ENCODE measurements around the gene KNDC1. TPM values are rescaled to one million over a fixed set of nuclear protein-coding genes. Genes with fewer than 3 reads are reported as not detected.
"Not testable (repeated sequence)": the region's sequence is repeated elsewhere in the genome, so short reads cannot be mapped to it uniquely, and the experiment has no call there.

KNDC1 gene
- total RNA-seq, 2 donors from 2014 or later = 0.28 to 1.2 TPM

DNA sequence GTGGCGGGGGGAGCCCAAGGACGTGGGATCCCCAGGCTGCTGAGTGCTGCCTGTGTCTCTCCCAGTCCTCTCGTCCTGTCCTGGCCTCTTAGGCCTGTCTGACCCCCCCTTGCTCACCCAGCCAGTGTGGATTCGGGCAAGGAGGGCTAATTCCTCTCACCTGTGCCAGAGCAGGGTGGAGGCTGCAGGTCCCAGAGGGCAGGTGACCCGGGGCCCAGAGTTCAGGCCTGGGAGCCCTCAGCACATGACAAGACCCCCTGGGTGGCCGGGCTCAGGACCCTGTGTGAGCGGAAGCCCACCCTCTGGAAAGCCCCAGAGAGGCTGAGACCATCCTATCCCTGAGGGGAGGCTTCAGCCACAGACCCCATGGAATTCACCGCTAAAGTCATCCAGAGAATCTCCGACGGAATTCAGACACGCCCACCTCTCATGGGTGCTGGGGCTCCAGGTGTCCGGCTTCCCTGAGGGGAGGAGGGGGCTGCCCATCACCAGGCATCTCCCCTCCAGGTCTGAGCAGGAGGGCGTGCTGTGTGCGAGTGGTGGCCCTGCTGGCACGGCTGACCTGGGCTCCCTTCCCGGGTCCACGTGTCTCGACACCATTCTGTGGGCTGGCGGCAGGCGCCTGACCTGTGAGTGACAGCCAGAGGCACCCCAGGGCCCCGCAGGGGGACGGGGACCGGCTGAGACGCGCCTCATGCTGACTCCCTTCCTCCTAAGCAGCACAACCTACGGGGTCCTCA lies 5.0 kb downstream of the KNDC1 start:
- no peaks in the 10 kb centered on the region for H3K36me3 Mint-ChIP-seq (ENCODE audit: insufficient read depth in 2 of 2)
- ATAC-seq (replicated peaks in 1 of 2) = no peak

GRCh38 chr10:133165556-133166503 lies 5.8 kb downstream of the KNDC1 start:
- DNase-seq (no peak), ATAC-seq (replicated peaks in 1 of 2) (no peak)
- H3K27me3 Mint-ChIP-seq (ENCODE audit: low read depth) = peaks cover 10% of the 10 kb centered on the region
- H3K4me3 Mint-ChIP-seq = no peak overlapping the region
- no peaks in the 10 kb centered on the region for H3K9me3 Mint-ChIP-seq
- no peaks in the 10 kb centered on the region for H3K4me1 Mint-ChIP-seq (ENCODE audit: low read depth)
- H3K36me3 Mint-ChIP-seq (ENCODE audit: insufficient read depth in 2 of 2) = no peaks in the 10 kb centered on the region
- no peak overlapping the region for H3K27ac Mint-ChIP-seq

More for the DNA sequence above, 5.0 kb downstream of the KNDC1 start:
- DNase-seq = no peak
- Mint-ChIP-seq H3K27me3 (ENCODE audit: low read depth) (peaks cover 10% of the 10 kb centered on the region), H3K27ac (no peak overlapping the region), H3K4me3 (no peak overlapping the region), H3K9me3 (no peaks in the 10 kb centered on the region), H3K4me1 (ENCODE audit: low read depth) (no peaks in the 10 kb centered on the region)

- H3K36me3 Mint-ChIP-seq (ENCODE audit: insufficient read depth in 2 of 2) = no peaks in the 10 kb centered on the region
- no peak overlapping the region for H3K4me3 Mint-ChIP-seq
- H3K27ac Mint-ChIP-seq = no peak overlapping the region
- H3K9me3 Mint-ChIP-seq = no peaks in the 10 kb centered on the region
- DNase-seq (no peak), ATAC-seq (replicated peaks in 1 of 2) (no peak)
- peaks cover 10% of the 10 kb centered on the region for H3K27me3 Mint-ChIP-seq (ENCODE audit: low read depth)
- H3K4me1 Mint-ChIP-seq (ENCODE audit: low read depth) = no peaks in the 10 kb centered on the region
Observed at GRCh38 chr10:133166504-133166827, 6.4 kb downstream of the KNDC1 start.

- Mint-ChIP-seq H3K27me3 (ENCODE audit: low read depth) (peaks cover 10% of the 10 kb centered on the region), H3K36me3 (ENCODE audit: insufficient read depth in 2 of 2) (no peaks in the 10 kb centered on the region), H3K4me3 (no peak overlapping the region), H3K27ac (no peak overlapping the region), H3K4me1 (ENCODE audit: low read depth) (no peaks in the 10 kb centered on the region), H3K9me3 (no peaks in the 10 kb centered on the region)
- no peak for DNase-seq
- no peak for ATAC-seq (replicated peaks in 1 of 2)
Observed at GRCh38 chr10:133166828-133167692, 7.0 kb downstream of the KNDC1 start.

DNA sequence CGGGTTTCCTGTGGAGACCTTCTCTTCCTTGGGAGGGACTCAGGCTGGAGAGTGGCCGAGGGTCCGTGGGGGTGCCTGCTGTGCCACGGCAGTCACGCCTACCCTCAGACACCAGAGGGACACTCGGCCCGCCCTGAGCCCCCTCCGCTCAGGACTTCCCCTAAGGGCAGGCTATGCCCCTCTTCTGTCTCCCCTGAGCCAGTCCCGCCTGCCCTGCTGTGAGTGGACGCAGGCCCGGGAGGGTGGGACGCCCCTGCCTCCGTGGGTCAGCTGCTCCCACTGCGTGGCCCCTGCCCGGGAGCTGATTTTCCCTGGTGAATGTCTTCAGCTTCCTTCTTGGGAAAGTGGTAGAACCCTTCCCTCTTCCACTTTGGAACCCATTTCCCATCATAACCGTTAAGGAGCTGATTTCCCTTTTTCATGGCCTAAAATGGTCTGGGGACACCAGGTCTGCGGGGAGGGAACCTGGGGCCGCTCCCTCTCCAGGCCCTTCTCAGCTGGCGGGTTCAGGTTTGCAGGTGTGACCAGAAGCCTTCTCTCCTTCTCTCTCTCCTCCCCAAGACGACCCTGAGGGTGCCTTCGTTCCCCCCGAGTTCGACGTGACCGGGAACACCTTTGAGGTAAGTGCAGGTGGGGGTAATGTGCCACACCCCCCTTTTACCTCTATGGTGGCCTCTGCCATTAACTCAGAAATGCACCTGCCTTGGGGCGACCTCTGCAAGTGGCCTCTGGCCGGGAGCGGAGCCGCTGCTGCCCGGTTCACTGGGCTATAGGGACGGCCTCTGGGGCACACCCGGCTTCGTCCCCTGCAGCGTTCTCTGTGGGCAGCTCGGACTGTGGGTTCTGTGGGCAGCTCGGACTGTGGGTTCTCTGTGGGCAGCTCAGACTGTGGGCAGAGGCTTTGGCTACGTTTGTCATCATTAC lies 7.9 kb downstream of the KNDC1 start:
- DNase-seq (no peak), ATAC-seq (replicated peaks in 1 of 2) (no peak)
- no peaks in the 10 kb centered on the region for H3K36me3 Mint-ChIP-seq (ENCODE audit: insufficient read depth in 2 of 2)
- no peak overlapping the region for H3K4me3 Mint-ChIP-seq
- H3K27me3 Mint-ChIP-seq (ENCODE audit: low read depth) = peaks cover 5% of the 10 kb centered on the region
- H3K9me3 Mint-ChIP-seq = no peaks in the 10 kb centered on the region
- no peak overlapping the region for H3K27ac Mint-ChIP-seq
- H3K4me1 Mint-ChIP-seq (ENCODE audit: low read depth) = no peaks in the 10 kb centered on the region

- Mint-ChIP-seq H3K4me3 (no peak overlapping the region), H3K27me3 (ENCODE audit: low read depth) (peaks cover 8% of the 10 kb centered on the region), H3K36me3 (ENCODE audit: insufficient read depth in 2 of 2) (no peaks in the 10 kb centered on the region), H3K9me3 (no peaks in the 10 kb centered on the region), H3K4me1 (ENCODE audit: low read depth) (no peaks in the 10 kb centered on the region), H3K27ac (no peak overlapping the region)
- ATAC-seq (replicated peaks in 1 of 2) = no peak
- no peak for DNase-seq
Observed at GRCh38 chr10:133168617-133169031, 8.6 kb downstream of the KNDC1 start.

DNA sequence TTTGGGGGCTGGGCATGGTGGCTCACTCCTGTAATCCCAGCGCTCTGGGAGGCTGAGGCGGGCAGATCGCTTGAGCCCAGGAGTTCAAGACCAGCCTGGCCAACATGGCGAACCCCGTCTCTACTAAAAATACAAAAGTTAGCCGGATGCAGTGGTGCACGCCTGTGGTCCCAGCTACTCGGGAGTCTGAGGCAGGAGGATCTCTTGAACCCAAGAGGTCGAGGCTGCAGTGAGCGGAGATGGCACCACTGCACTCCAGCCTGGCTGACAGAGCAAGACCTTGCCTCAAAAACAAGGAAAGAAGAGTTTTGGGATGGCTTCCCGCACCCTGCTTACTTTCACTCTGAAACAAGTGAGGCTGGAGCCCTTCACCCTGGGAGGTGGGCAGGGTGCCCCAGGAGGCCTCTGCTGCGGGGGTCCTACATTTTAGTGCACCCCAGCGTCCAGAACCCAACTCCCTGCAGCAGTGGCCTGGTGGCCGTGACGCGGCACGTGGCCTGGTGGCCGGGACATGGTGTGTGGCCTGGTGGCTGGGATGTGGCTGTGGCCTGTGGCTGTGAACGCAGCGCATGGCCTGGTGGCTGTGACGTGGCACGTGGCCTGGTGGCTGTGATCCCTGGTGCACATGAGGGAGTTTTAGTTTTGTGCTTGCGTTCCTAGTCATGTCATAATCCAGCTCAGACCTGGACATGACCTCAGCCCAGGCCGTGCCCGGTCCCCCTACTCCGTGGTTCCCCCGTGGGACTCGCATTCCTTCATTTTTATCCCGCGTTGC lies 9.3 kb downstream of the KNDC1 start:
- peaks cover 14% of the 10 kb centered on the region for H3K27me3 Mint-ChIP-seq (ENCODE audit: low read depth)
- no peaks in the 10 kb centered on the region for H3K36me3 Mint-ChIP-seq (ENCODE audit: insufficient read depth in 2 of 2)
- H3K27ac Mint-ChIP-seq = no peak overlapping the region
- peaks cover under 1% of the 10 kb centered on the region in 2 donors for H3K9me3 Mint-ChIP-seq
- no peak for ATAC-seq (replicated peaks in 1 of 2)
- no peak overlapping the region for H3K4me3 Mint-ChIP-seq
- no peak for DNase-seq
- no peaks in the 10 kb centered on the region for H3K4me1 Mint-ChIP-seq (ENCODE audit: low read depth)

DNA sequence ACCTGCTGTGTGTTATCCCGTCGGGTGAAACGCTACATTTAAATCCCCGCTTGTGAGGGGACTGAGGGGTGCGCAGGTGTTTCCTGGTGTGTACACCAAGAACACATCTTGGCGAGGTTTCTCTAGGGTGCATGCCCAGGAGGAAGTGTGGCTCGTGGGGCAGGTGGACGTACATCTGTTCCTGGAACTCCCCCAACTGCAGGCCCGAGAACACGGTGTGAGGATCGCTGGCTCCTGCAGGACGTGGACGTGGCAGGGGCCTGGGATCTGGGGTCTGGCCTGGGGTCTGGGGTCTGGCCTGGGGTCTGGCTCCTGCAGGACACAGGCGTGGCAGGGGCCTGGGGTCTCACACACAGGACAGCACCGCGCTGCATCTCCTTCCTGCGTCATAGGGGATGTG lies 10.1 kb downstream of the KNDC1 start:
- H3K27ac Mint-ChIP-seq = no peak overlapping the region
- DNase-seq = no peak
- H3K4me3 Mint-ChIP-seq = no peak overlapping the region
- ATAC-seq (replicated peaks in 1 of 2) = no peak
- H3K36me3 Mint-ChIP-seq (ENCODE audit: insufficient read depth in 2 of 2) = peaks cover 0 to 2% of the 10 kb centered on the region in 2 donors
- H3K9me3 Mint-ChIP-seq = peaks cover 4 to 5% of the 10 kb centered on the region in 2 donors
- H3K4me1 Mint-ChIP-seq (ENCODE audit: low read depth) = no peaks in the 10 kb centered on the region
- H3K27me3 Mint-ChIP-seq (ENCODE audit: low read depth) = peaks cover 19% of the 10 kb centered on the region

- peaks cover 22 to 25% of the 10 kb centered on the region in 2 donors for H3K9me3 Mint-ChIP-seq
- no peak overlapping the region for H3K27ac Mint-ChIP-seq
- H3K4me3 Mint-ChIP-seq = no peak overlapping the region
- ATAC-seq (replicated peaks in 1 of 2) (no peak), DNase-seq (no peak)
- H3K27me3 Mint-ChIP-seq (ENCODE audit: low read depth) = peaks cover 26% of the 10 kb centered on the region
- H3K36me3 Mint-ChIP-seq (ENCODE audit: insufficient read depth in 2 of 2) = peaks cover 5 to 8% of the 10 kb centered on the region in 2 donors
- peaks cover 5% of the 10 kb centered on the region for H3K4me1 Mint-ChIP-seq (ENCODE audit: low read depth)
Observed at GRCh38 chr10:133173860-133174640, 14.0 kb downstream of the KNDC1 start.

- ATAC-seq (replicated peaks in 1 of 2) = no peak
- Mint-ChIP-seq H3K9me3 (peaks cover 22 to 25% of the 10 kb centered on the region in 2 donors), H3K4me3 (no peak overlapping the region), H3K27ac (no peak overlapping the region), H3K4me1 (ENCODE audit: low read depth) (peaks cover 5% of the 10 kb centered on the region), H3K27me3 (ENCODE audit: low read depth) (peaks cover 26% of the 10 kb centered on the region), H3K36me3 (ENCODE audit: insufficient read depth in 2 of 2) (peaks cover 5 to 8% of the 10 kb centered on the region in 2 donors)
- DNase-seq = no peak
Observed at GRCh38 chr10:133174689-133175263, 14.8 kb downstream of the KNDC1 start.

GRCh38 chr10:133175624-133176023 lies 15.6 kb downstream of the KNDC1 start:
- H3K4me1 Mint-ChIP-seq (ENCODE audit: low read depth); H3K27ac Mint-ChIP-seq; H3K4me3 Mint-ChIP-seq: not testable (repeated sequence)

More at GRCh38 chr10:133175624-133176023, 15.6 kb downstream of the KNDC1 start:
- Mint-ChIP-seq H3K9me3 (peaks cover 22 to 25% of the 10 kb centered on the region in 2 donors), H3K27me3 (ENCODE audit: low read depth) (peaks cover 26% of the 10 kb centered on the region)
- not testable (repeated sequence) for H3K36me3 Mint-ChIP-seq (ENCODE audit: insufficient read depth in 2 of 2); ATAC-seq (replicated peaks in 1 of 2); DNase-seq

Data from activated T-cell treated with anti-CD3 and anti-CD28 coated beads, Interleukin-2, amount 50 U/mL, for 72 hours (primary cell).